ENCODE data around the gene DENND2C. TPM values are rescaled to one million over a fixed set of nuclear protein-coding genes. Genes with fewer than 3 reads are reported as not detected.

The DENND2C gene
- total and polyA plus RNA-seq, 3 donors from 2014 or later = 10.5 to 18.8 (median 15.0) TPM

DNA sequence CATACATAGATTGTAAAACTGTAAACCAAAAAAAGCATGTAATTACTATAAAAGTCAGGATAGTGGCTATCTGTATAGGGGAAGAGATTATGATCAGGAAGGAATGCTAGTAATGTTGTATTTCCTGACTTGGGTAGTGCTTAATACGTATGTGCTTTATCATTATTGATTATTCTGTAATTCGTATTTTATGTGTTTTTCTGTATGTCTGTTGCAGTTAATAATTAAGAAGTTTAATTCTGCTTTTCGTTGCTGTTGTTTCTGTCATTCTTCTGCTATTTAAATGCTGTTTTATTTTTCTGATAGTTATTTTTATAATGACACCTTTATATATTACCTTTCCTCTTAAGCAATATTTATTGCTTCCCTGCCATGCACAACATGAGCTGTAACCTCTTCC, 129.6 kb downstream of the DENND2C start:
- WGBS, 2 donors = 51 to 62% methylated on average over 3 of the region's 3 CpGs

DNA sequence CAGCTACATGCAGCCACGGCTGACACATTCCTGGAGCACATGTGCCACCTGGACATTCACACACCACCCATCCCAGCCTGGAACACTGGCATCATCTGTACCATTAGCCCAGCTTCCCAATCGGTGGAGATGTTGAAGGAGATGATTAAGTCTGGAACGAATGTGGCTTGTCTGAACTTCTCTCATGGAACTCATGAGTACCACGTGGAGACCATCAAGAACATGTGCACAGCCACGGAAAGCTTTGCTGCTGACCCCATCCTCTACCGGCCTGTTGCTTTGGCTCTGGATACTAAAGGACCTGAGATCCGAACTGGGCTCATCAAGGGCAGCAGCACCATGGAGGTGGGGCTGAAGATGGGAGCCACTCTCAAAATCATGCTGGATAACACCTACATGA, 133.8 kb downstream of the DENND2C start:
- H3K4me3 ChIP-seq = no peak overlapping the region
- H3K27ac ChIP-seq = no peak overlapping the region
- no peaks in the 10 kb centered on the region for H3K4me1 ChIP-seq
- intact Hi-C loops (cut with DNase I; ENCODE audit: low total_unique reads) = no loop called here
- H3K9me3 ChIP-seq = no peaks in the 10 kb centered on the region
- 90 to 94% methylated on average over 6 to 7 of the region's 7 CpGs for WGBS, 2 donors
- no peak for DNase-seq
- TF ChIP-seq POLR2A (IDR thresholded peaks at IDR 0.05) = no peak
- TF ChIP-seq, protein P1, sequence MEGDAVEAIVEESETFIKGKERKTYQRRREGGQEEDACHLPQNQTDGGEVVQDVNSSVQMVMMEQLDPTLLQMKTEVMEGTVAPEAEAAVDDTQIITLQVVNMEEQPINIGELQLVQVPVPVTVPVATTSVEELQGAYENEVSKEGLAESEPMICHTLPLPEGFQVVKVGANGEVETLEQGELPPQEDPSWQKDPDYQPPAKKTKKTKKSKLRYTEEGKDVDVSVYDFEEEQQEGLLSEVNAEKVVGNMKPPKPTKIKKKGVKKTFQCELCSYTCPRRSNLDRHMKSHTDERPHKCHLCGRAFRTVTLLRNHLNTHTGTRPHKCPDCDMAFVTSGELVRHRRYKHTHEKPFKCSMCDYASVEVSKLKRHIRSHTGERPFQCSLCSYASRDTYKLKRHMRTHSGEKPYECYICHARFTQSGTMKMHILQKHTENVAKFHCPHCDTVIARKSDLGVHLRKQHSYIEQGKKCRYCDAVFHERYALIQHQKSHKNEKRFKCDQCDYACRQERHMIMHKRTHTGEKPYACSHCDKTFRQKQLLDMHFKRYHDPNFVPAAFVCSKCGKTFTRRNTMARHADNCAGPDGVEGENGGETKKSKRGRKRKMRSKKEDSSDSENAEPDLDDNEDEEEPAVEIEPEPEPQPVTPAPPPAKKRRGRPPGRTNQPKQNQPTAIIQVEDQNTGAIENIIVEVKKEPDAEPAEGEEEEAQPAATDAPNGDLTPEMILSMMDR (IDR thresholded peaks at IDR 0.05) = no peak
- H3K27me3 ChIP-seq = no peaks in the 10 kb centered on the region
- H3K36me3 ChIP-seq (ENCODE audit: low read depth, missing control alignments) = no peaks in the 10 kb centered on the region

More for the DNA sequence above, 129.6 kb downstream of the DENND2C start:
- Histone ChIP-seq H3K36me3 (ENCODE audit: low read depth, missing control alignments) (no peaks in the 10 kb centered on the region), H3K27ac (no peak overlapping the region), H3K27me3 (no peaks in the 10 kb centered on the region), H3K4me1 (no peaks in the 10 kb centered on the region), H3K9me3 (no peaks in the 10 kb centered on the region), H3K4me3 (no peak overlapping the region)
- DNase-seq = no peak
- no peak for TF ChIP-seq POLR2A (IDR thresholded peaks at IDR 0.05)
- TF ChIP-seq, protein P1 (IDR thresholded peaks at IDR 0.05) = no peak
- intact Hi-C loops (cut with DNase I; ENCODE audit: low total_unique reads) = no loop called here

- no peaks in the 10 kb centered on the region for H3K4me1 ChIP-seq
- no peaks in the 10 kb centered on the region for H3K27me3 ChIP-seq
- 38 to 50% methylated on average over 1 of the region's 1 CpG for WGBS, 2 donors
- no peak overlapping the region for H3K4me3 ChIP-seq
- intact Hi-C loops (cut with DNase I; ENCODE audit: low total_unique reads) = no loop called here
- DNase-seq = no peak
- no peak overlapping the region for H3K27ac ChIP-seq
- no peaks in the 10 kb centered on the region for H3K9me3 ChIP-seq
- H3K36me3 ChIP-seq (ENCODE audit: low read depth, missing control alignments) = no peaks in the 10 kb centered on the region
- TF ChIP-seq, protein P1 (IDR thresholded peaks at IDR 0.05) = no peak
- no peak for TF ChIP-seq POLR2A (IDR thresholded peaks at IDR 0.05)
These were observed 134.4 kb downstream of the DENND2C start for GRCh38 chr1:114535401-114535800.

Small RNA genes lying within 50 kb of the gene (small RNA-seq; reads per million reads assigned to genes)
- 0 reads per million in 2 donors for gene RN7SL432P

Other genes with a start within 250 kb of the DENND2C start
- gene TRIM33, start 158.8 kb downstream of the DENND2C start, total RNA-seq = 10 to 100 TPM; 63.7 to 88.7 TPM
- gene TRIM33, start 158.8 kb downstream of the DENND2C start, polyA plus RNA-seq (ENCODE audit: insufficient read depth, low read depth, low replicate concordance) = 67.9 TPM
- gene BCAS2, start 88.4 kb downstream of the DENND2C start, total RNA-seq = 10 to 100 TPM; 47.7 to 51.4 TPM
- gene BCAS2, start 88.4 kb downstream of the DENND2C start, polyA plus RNA-seq (ENCODE audit: insufficient read depth, low read depth, low replicate concordance) = 41.8 TPM
- gene AMPD1, start 25.5 kb upstream of the DENND2C start, total RNA-seq = under 1 TPM in 1 of 2 donors, not detected in 1; 0.12 TPM
- 1.5 TPM for gene AMPD1, start 25.5 kb upstream of the DENND2C start, polyA plus RNA-seq (ENCODE audit: insufficient read depth, low read depth, low replicate concordance)
- gene NRAS, start 46.7 kb upstream of the DENND2C start, total RNA-seq = 10 to 100 TPM; 22.8 to 24.6 TPM
- 17.4 TPM for gene NRAS, start 46.7 kb upstream of the DENND2C start, polyA plus RNA-seq (ENCODE audit: insufficient read depth, low read depth, low replicate concordance)
- 100 to 1,000 TPM; 354 to 495 TPM for gene CSDE1, start 87.9 kb upstream of the DENND2C start, total RNA-seq
- gene CSDE1, start 87.9 kb upstream of the DENND2C start, polyA plus RNA-seq (ENCODE audit: insufficient read depth, low read depth, low replicate concordance) = 488 TPM
- 10 to 100 TPM; 27.3 to 47.3 TPM for gene SIKE1, start 110.6 kb upstream of the DENND2C start, total RNA-seq
- gene SIKE1, start 110.6 kb upstream of the DENND2C start, polyA plus RNA-seq (ENCODE audit: insufficient read depth, low read depth, low replicate concordance) = 27.3 TPM
- gene SYCP1, start 184.8 kb upstream of the DENND2C start, total RNA-seq = 10 to 100 TPM; 29.8 to 66.5 TPM
- 10.5 TPM for gene SYCP1, start 184.8 kb upstream of the DENND2C start, polyA plus RNA-seq (ENCODE audit: insufficient read depth, low read depth, low replicate concordance)

Measured in testis (tissue), 3 donors.